Gastrocnemius medialis (tissue), 4 donors: ENCODE data around the gene ASCC1.

Experiments used
- CTCF ChIP-seq, 5 experiments: fragments of 450-650 bp in 3 of 5; fragments of 200-600 bp in 2 of 5; sonication (generic) in 2 of 5; IDR thresholded peaks in 4 of 5; conservative IDR thresholded peaks in 1 of 5; 1 replicate in 4 of 5; 2 replicates in 1 of 5; pipeline ENCODE4 v1.5.1; 2016 to 2019; ENCODE audit warnings: antibody characterized with exemption in 5 of 5, mild to moderate bottlenecking in 3 of 5, moderate library complexity in 3 of 5
- POLR2A ChIP-seq, 2 donors: fragments of 450-650 bp; IDR thresholded peaks; one replicate each; pipeline ENCODE4 v1.6.1; 2017; ENCODE audit warnings: antibody characterized with exemption in 2 of 2, mild to moderate bottlenecking in 2 of 2, moderate library complexity in 2 of 2

DNA sequence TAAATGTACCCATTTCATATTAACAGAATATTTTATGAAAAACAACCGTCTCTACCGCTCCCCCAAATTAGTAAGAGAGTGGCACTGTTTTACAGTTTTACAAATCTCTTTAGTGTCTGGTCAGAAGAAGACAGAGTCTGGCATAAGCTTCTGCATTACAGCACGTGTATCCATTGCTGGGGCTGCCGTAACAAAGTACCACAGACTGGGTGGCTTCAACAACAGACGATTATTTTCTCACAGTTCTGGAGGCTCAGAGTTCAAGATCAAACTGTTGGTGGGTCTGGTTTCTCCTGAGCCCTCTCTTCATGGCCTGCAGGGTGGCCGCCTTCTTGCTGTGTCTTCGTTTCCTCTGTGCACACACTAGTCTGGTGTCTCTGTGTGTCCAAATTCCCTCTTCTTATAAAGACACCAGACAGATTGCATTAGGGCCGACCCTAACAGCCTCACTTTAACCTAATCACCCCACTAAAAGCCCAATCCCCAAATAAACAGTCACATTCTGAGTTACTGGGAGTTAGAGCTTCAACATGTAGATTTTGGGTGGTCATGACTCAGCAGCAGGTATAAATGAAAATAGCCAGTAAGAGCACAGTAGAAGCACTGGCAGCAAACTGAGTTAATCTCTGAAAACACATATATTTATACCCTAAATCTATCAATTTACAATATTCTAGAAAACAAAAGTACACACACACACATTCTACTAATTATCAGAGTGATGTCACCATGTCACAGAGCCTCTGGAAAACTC is 123.7 kb downstream of the ASCC1 start:
- TF ChIP-seq CTCF (IDR thresholded peaks at IDR 0.05 in 4 of 5, conservative IDR thresholded peaks at IDR 0.05 in 1 of 5) (no peak), POLR2A (IDR thresholded peaks at IDR 0.05) (no peak)
